Fibroblast of villous mesenchyme (primary cell): ENCODE measurements around the gene TRIM3. TPM values are rescaled to one million over a fixed set of nuclear protein-coding genes. Genes with fewer than 3 reads are reported as not detected.

Experiments
- DNase-seq: peaks from one replicate; pipeline ENCODE4 v3.0.0-alpha.2; 2010; ENCODE audit warnings: low read depth
- H3K4me3 ChIP-seq: 2 replicates; pipeline ENCODE4 v1.5.1; 2011; ENCODE audit warnings: low read depth, mild to moderate bottlenecking, low read length
- CTCF ChIP-seq: IDR thresholded peaks from 2 replicates; pipeline ENCODE4 v1.5.1; 2012; ENCODE audit warnings: low read depth, mild to moderate bottlenecking, low read length; ENCODE audit not compliant: insufficient read depth
- total RNA-seq: library from RNA; depleted of rRNA; stranded (reverse); fragments of >200 nt; gene quantifications from 2 replicates; pipeline ENCODE4 v1.2.3, GENCODE V29; 2012

Gene TRIM3
- total RNA-seq, 1 donor: 22.0 TPM

GRCh38 chr11:6442441-6442840 is 31.3 kb downstream of the TRIM3 start:
- no peak for DNase-seq
- no peak overlapping the region for H3K4me3 ChIP-seq
- TF ChIP-seq CTCF: no peak

GRCh38 chr11:6440906-6441358 is 32.8 kb downstream of the TRIM3 start, which contains the start of gene HPX:
Gene HPX (minus strand): TSS chr11:6440987. CDS start chr11:6440963, 24 bp downstream.
- TF ChIP-seq CTCF: no peak
- H3K4me3 ChIP-seq: no peak within 1 kb of the TSS
- DNase-seq: no peak

GRCh38 chr11:6438979-6439571 is 34.7 kb downstream of the TRIM3 start:
- peak; percentile 69 for DNase-seq
- no peak overlapping the region for H3K4me3 ChIP-seq
- peak; percentile 87 for TF ChIP-seq CTCF

- TF ChIP-seq CTCF: no peak
- no peak for DNase-seq
- H3K4me3 ChIP-seq: no peak overlapping the region
Observed at GRCh38 chr11:6437993-6438392, 35.7 kb downstream of the TRIM3 start.

GRCh38 chr11:6437423-6437822 is 36.3 kb downstream of the TRIM3 start:
- DNase-seq: no peak
- H3K4me3 ChIP-seq: no peak overlapping the region
- TF ChIP-seq CTCF: no peak

- no peak overlapping the region for H3K4me3 ChIP-seq
- no peak for TF ChIP-seq CTCF
- DNase-seq: no peak
Observed at GRCh38 chr11:6433998-6434660, 39.6 kb downstream of the TRIM3 start.
